ENCODE results near the gene PPP3R2.

PPP3R2 gene

GRCh38 chr9:101635473-101635872 is 40.7 kb upstream of the PPP3R2 start:
- no peak overlapping the region for H3K4me2 ChIP-seq (ENCODE audit: low read length)
- no peaks in the 10 kb centered on the region for H3K36me3 ChIP-seq (ENCODE audit: control insufficient read depth, insufficient read depth, low read length)
- no peaks in the 10 kb centered on the region for H3K9me3 ChIP-seq (ENCODE audit: control insufficient read depth, low read length)
- no peaks in the 10 kb centered on the region for H3K79me2 ChIP-seq
- no peaks in the 10 kb centered on the region for H3K4me1 ChIP-seq
- no peak overlapping the region for H3K27ac ChIP-seq
- H2AFZ ChIP-seq, result no peak overlapping the region
- no peaks in the 10 kb centered on the region for H3K27me3 ChIP-seq (ENCODE audit: control insufficient read depth, insufficient read depth, low read length)
- H3K4me3 ChIP-seq (ENCODE audit: low read depth, low read length), result no peak overlapping the region
- TF ChIP-seq CTCF (IDR thresholded peaks at IDR 0.05), result no peak
- no peak overlapping the region for H3K9ac ChIP-seq

- Histone ChIP-seq H3K36me3 (ENCODE audit: control insufficient read depth, insufficient read depth, low read length) (no peaks in the 10 kb centered on the region), H3K27ac (no peak overlapping the region), H3K4me3 (ENCODE audit: low read depth, low read length) (no peak overlapping the region), H3K79me2 (no peaks in the 10 kb centered on the region), H2AFZ (no peak overlapping the region), H3K4me2 (ENCODE audit: low read length) (no peak overlapping the region), H3K4me1 (no peaks in the 10 kb centered on the region), H3K9me3 (ENCODE audit: control insufficient read depth, low read length) (no peaks in the 10 kb centered on the region), H3K9ac (no peak overlapping the region), H3K27me3 (ENCODE audit: control insufficient read depth, insufficient read depth, low read length) (no peaks in the 10 kb centered on the region)
- no peak for TF ChIP-seq CTCF (IDR thresholded peaks at IDR 0.05)
These were observed 40.1 kb upstream of the PPP3R2 start for GRCh38 chr9:101634741-101635409.

- no peaks in the 10 kb centered on the region for H3K4me1 ChIP-seq
These were observed 37.8 kb upstream of the PPP3R2 start for GRCh38 chr9:101632611-101633010.

GRCh38 chr9:101631892-101632291 is 37.1 kb upstream of the PPP3R2 start:
- Histone ChIP-seq H3K9ac (no peak overlapping the region), H3K4me1 (no peaks in the 10 kb centered on the region), H3K4me2 (ENCODE audit: low read length) (no peak overlapping the region), H3K36me3 (ENCODE audit: control insufficient read depth, insufficient read depth, low read length) (no peaks in the 10 kb centered on the region), H3K27me3 (ENCODE audit: control insufficient read depth, insufficient read depth, low read length) (no peaks in the 10 kb centered on the region), H3K79me2 (no peaks in the 10 kb centered on the region), H3K9me3 (ENCODE audit: control insufficient read depth, low read length) (no peaks in the 10 kb centered on the region), H3K4me3 (ENCODE audit: low read depth, low read length) (no peak overlapping the region), H2AFZ (no peak overlapping the region), H3K27ac (no peak overlapping the region)
- TF ChIP-seq CTCF (IDR thresholded peaks at IDR 0.05), result no peak

More at GRCh38 chr9:101632611-101633010, 37.8 kb upstream of the PPP3R2 start:
- H3K9me3 ChIP-seq (ENCODE audit: control insufficient read depth, low read length), result no peaks in the 10 kb centered on the region
- H3K27me3 ChIP-seq (ENCODE audit: control insufficient read depth, insufficient read depth, low read length), result no peaks in the 10 kb centered on the region
- no peak for TF ChIP-seq CTCF (IDR thresholded peaks at IDR 0.05)
- H3K4me2 ChIP-seq (ENCODE audit: low read length), result no peak overlapping the region
- H3K36me3 ChIP-seq (ENCODE audit: control insufficient read depth, insufficient read depth, low read length), result no peaks in the 10 kb centered on the region
- H3K4me3 ChIP-seq (ENCODE audit: low read depth, low read length), result no peak overlapping the region
- no peak overlapping the region for H3K27ac ChIP-seq
- no peaks in the 10 kb centered on the region for H3K79me2 ChIP-seq
- H2AFZ ChIP-seq, result no peak overlapping the region
- no peak overlapping the region for H3K9ac ChIP-seq

GRCh38 chr9:101629636-101630035 is 34.9 kb upstream of the PPP3R2 start:
- Histone ChIP-seq H3K9me3 (ENCODE audit: control insufficient read depth, low read length) (no peaks in the 10 kb centered on the region), H3K27ac (no peak overlapping the region)

More at GRCh38 chr9:101629636-101630035, 34.9 kb upstream of the PPP3R2 start:
- no peaks in the 10 kb centered on the region for H3K36me3 ChIP-seq (ENCODE audit: control insufficient read depth, insufficient read depth, low read length)
- no peak overlapping the region for H3K9ac ChIP-seq
- no peak overlapping the region for H3K4me3 ChIP-seq (ENCODE audit: low read depth, low read length)
- no peak overlapping the region for H3K4me2 ChIP-seq (ENCODE audit: low read length)
- no peaks in the 10 kb centered on the region for H3K79me2 ChIP-seq
- no peak overlapping the region for H2AFZ ChIP-seq
- TF ChIP-seq CTCF (IDR thresholded peaks at IDR 0.05), result no peak
- no peaks in the 10 kb centered on the region for H3K4me1 ChIP-seq
- no peaks in the 10 kb centered on the region for H3K27me3 ChIP-seq (ENCODE audit: control insufficient read depth, insufficient read depth, low read length)

Measured in parathyroid adenoma (tissue), 2 donors.